ENCODE results near the gene RPGR.

RPGR gene, protein sequence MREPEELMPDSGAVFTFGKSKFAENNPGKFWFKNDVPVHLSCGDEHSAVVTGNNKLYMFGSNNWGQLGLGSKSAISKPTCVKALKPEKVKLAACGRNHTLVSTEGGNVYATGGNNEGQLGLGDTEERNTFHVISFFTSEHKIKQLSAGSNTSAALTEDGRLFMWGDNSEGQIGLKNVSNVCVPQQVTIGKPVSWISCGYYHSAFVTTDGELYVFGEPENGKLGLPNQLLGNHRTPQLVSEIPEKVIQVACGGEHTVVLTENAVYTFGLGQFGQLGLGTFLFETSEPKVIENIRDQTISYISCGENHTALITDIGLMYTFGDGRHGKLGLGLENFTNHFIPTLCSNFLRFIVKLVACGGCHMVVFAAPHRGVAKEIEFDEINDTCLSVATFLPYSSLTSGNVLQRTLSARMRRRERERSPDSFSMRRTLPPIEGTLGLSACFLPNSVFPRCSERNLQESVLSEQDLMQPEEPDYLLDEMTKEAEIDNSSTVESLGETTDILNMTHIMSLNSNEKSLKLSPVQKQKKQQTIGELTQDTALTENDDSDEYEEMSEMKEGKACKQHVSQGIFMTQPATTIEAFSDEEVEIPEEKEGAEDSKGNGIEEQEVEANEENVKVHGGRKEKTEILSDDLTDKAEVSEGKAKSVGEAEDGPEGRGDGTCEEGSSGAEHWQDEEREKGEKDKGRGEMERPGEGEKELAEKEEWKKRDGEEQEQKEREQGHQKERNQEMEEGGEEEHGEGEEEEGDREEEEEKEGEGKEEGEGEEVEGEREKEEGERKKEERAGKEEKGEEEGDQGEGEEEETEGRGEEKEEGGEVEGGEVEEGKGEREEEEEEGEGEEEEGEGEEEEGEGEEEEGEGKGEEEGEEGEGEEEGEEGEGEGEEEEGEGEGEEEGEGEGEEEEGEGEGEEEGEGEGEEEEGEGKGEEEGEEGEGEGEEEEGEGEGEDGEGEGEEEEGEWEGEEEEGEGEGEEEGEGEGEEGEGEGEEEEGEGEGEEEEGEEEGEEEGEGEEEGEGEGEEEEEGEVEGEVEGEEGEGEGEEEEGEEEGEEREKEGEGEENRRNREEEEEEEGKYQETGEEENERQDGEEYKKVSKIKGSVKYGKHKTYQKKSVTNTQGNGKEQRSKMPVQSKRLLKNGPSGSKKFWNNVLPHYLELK

DNA sequence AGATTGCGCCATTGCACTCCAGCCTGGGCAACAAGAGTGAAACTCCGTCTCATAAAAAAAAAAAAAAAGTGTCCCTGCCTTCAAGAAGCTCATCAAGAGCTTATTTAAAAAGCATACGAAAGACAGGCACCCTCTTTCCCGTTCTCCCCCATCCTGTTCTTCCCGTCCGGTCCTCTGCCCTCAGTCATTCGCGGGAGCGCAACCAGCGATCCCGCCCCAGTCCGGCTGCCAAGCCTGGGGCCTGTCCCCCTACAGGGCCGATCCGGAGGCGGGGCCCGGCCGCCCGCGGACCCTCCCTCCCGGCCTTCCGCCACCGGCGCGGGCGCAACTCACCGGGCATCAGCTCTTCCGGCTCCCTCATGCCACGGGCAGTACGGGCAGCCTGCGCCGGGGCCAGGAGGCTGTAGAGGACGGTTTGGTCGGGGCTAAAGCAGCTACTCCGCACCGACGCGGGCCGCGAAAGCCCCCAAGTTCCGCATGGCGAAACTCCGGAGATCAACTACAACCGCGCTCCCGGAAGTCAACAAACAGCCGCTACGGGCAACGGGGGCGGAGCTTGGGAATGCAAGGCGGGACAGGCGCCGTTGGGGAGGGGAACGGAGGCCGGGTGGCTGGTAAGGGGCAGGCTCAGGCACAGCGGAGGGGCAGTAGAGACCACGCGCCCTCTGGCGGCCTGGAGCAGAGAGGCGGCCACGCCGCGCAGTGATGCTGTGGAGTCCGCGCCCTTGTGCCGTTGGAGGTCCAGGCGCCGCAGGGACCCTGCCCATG is at the start of gene RPGR:
TSS of gene RPGR (minus strand) at position 503 of the 768 bp plus-strand sequence. CDS start at position 361, 142 bp downstream.
- peak; percentile 95 for DNase-seq

DNA sequence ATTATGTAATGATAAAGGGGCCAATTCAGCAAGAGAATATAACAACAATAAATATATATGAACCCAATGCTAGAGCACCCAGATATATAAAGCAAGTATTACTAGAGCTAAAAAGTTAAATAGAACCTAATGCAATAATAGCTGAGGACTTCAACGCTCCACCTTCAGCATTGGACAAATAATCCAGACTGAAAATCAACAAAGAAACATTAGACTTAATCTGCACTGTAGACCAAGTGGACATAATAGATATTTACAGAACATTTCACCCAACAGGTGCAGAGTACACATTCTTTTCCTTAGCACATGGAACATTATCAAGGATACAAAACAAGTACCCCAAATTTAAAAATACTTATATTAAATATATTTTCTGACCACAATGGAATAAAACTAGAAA is 49.4 kb upstream of the RPGR start:
- DNase-seq = no peak

DNA sequence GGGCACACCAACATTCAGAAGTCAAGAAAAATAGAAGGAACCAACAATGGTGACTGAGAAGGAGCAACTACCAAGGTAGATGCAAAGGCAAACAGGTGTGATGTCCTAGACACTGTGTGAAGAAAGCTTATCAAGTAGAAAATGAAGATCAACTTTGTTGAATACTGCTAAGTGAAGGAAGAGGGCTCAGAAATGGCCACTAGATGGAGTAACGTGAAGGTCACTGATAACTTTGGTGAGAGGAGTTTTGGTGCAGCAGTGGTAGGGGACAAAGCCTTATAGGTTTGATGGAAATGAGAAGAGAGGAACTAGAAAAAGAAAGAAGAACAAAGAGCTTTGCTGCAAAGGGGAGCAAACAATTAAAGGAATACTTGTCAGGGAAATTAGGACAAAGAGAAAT is 48.6 kb upstream of the RPGR start:
- DNase-seq = peak; percentile 41

DNA sequence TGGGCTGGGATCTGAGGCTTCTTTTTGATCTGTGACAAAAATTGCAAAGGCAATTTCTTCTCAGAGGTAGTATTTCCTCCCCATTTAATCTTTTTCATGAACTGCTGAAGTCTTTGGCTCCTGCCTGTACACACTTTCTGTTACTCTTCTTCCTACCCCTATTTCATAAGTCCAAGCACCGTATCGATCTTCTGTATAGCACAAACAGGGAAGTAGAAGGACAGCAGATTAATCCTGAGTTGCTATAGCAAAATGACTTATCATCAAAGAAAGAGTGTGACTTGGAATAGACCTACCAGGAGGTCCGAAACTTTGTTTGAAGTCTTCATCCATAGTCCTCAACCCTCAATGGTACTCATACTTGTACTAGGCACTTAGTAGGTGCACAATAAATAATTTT is 47.1 kb upstream of the RPGR start:
- DNase-seq = no peak

DNA sequence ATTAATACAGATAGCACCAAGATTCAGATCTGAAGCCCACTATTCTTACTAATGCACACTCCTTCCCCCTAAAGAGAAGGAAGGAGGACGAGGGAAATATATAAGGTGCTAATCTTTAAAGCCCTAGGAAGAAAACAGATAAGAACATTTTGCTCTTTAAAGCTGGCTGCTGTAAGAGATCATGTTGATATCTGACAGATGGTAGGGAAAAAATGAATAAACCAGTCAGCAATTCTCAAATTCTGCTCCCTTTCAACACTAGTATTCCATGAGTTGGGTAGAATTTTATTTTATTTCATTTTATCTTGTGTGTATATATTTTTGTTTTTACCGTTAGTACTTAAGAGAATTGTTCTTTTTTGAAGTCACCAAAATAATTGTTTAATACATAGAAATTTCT is 44.3 kb upstream of the RPGR start:
- no peak for DNase-seq

- no peak for DNase-seq
Measured at GRCh38 chrX:38368774-38369173, 41.5 kb upstream of the RPGR start.

GRCh38 chrX:38365954-38366353 is 38.6 kb upstream of the RPGR start:
- no peak for DNase-seq

GRCh38 chrX:38363046-38363445 is 35.7 kb upstream of the RPGR start:
- DNase-seq = no peak

DNA sequence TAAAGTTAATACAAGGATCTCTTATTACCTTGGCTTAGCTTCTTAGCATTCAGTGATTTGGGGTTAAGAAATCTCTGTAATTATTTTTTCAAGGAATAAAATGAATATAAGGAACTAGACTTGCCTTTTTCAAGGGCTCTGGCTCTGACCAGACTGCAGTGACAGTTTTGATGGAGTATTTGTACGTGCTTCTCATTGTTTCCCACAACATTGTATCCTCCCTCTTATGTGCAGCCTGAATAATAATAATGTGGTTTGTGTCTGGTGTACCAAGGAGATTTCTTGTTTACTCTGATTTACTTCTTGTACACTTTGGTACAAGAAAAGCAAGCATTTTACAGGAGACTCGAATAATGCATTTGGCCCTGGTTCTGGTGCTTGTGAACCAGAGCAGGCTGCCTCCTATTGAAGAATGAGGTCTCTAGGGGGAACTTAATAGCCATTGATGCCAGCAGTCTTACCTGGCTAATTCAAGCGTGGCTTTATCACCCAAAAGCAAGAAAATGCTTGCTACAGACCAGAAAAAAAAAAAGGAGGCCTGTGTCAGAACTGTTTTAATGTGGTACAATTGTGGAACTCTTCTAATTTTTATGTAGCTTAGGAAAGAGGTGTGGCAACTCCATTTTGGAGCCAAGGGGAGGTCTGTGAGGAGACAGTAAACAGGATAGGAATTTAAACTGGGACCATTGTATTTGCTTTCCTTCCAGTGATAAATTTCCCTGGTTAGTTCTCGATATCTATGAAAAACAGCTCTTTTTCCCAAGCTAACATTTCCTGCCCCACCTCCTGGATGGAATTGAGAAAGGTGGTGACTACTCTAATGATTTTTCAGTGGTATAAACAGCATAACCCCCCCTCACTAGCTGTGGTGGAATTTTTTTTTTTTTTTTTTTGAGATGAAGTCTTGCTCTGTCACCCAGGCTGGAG is 30.7 kb upstream of the RPGR start:
- DNase-seq = no peak

DNA sequence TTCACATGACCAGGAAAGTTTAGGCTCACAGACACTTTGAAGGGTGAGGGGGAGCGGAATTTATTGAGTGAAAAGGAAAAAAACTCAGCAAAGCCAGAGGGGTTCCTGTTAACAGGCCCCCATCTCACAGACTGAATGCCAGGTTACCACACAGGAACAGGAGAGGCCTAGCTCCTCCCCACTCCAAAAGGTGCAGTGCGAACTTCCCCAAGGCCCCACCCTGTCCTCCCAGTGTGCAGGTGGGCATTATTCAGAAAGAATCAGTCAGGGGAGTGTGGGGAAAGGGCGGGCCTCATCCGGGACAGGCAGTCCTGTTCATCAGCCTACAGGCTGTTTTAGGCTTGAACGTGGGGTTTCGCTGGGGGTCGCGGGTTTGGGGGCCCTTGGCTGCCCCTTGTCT is 29.1 kb upstream of the RPGR start:
- no peak for DNase-seq

DNA sequence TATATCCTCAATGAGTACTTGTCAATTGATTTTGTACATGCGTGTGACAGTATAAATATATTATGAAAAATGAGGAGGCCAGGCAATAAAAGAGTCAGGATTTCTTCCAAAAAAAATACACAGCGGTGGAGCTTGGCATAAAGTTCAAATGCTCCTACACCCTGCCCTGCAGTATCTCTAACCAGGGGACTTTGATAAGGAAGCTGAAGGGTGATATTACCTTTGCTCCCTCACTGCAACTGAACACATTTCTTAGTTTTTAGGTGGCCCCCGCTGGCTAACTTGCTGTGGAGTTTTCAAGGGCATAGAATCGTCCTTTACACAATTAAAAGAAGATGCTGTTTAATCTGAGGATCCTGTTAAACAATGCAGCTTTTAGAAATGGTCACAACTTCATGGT is 25.1 kb upstream of the RPGR start, which contains the start of gene OTC:
TSS of gene OTC (plus strand) at position 243 of the 400 bp plus-strand sequence. CDS start at position 336, 93 bp downstream.
- no peak for DNase-seq

- no peak for DNase-seq
Measured at GRCh38 chrX:38351346-38351745, 24.0 kb upstream of the RPGR start.

- peak; percentile 53 for DNase-seq
Measured at GRCh38 chrX:38347136-38347535, 19.8 kb upstream of the RPGR start.

DNA sequence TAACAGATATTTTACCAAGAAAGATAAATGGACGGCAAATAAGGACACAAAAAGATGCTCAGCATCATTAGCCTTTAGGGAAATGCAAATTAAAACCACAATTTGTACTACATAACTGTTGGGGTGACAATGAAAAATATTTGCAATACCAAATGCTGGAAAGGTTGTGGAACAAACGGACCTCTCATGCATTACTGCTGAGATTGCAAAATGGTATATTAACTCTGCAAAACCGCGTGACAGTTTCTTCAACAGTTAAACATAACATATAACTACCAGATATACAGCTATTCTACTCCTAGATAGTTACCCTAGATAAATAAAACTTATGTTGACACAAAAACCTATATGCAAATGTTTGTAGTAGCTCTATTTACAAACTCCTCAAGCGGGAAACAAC is 18.8 kb upstream of the RPGR start:
- no peak for DNase-seq

GRCh38 chrX:38342853-38343778 is 15.8 kb upstream of the RPGR start:
- DNase-seq = no peak

DNA sequence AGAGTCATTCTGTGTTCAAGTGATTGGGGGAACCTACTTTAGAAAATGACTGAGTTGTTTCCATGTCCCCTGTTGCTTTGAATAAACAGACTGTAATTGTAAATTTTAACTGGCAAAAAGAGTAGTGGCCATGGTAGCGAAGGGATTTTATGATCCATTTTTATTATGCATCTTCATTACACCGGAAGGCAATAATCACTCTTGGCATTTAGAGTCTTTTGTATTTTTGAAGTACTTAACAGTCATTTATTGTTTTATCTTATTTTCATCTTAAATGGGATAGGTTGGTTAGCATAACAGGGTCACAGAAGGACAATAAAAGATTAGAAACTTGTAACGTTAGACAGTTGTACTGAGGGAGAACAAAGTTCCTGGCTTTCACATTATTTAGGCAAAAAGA is 14.1 kb upstream of the RPGR start:
- no peak for DNase-seq

- no peak for DNase-seq
Measured at GRCh38 chrX:38336538-38337240, 9.4 kb upstream of the RPGR start.

GRCh38 chrX:38335382-38335781 is 8.1 kb upstream of the RPGR start:
- no peak for DNase-seq

DNA sequence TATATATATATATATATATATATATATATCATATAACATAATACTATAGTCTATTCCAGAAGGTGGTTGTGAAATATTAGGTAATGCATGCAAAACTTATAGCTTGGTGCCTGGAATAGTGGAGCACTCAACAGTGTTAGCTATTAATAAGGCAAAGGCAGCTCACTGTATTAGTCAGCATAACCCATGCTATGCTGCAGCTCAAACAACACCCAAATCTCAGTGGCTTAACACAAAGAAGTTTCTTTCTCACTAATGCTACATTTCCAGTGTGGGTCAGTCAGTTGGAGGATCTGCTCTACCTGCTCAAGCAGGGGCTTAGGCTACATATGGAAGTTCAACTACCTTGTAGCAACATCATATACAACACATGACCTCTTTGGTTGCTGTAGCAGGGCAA is 5.2 kb upstream of the RPGR start:
- DNase-seq = no peak

- DNase-seq = no peak
Measured at GRCh38 chrX:38327775-38328081, 419 bp upstream of the RPGR start.

Measured in OCI-M1 (cell line).